H1 (cell line): ENCODE results near the gene FOXB1. TPM values are rescaled to one million over a fixed set of nuclear protein-coding genes. Genes with fewer than 3 reads are reported as not detected.

ENCODE experiments used
- SIN3A ChIP-seq, 2 experiments: IDR thresholded peaks in 1 of 2; conservative IDR thresholded peaks in 1 of 2; 2 replicates each; pipeline ENCODE4 v1.6.1; 2011 to 2012; ENCODE audit warnings: low read length in 2 of 2, improper control_type of control experiment in 1 of 2, low read depth in 1 of 2, mild to moderate bottlenecking in 1 of 2
- polyA plus RNA-seq, 7 experiments: library from polyadenylated mRNA; depleted of rRNA in 3 of 7; stranded (reverse) in 5 of 7; unstranded in 2 of 7; fragments of >200 nt in 5 of 7; fragments of 200-250 nt in 2 of 7; gene quantifications; 1 replicate in 5 of 7; 2 replicates in 1 of 7; 4 replicates in 1 of 7; pipeline versions ENCODE4 v1.2.1 to v1.2.3, GENCODE V29; 2011 to 2013; ENCODE audit warnings: missing spikeins in 2 of 7, mixed read lengths in 2 of 7
- total RNA-seq: library from RNA; stranded (reverse); fragmentation: NEBNext Ultra II Directional; extraction: Animal tissue kit (Norgen Biotek cat#: 25700); gene quantifications from 2 replicates; pipeline ENCODE4 v1.2.1, GENCODE V29; 2021

FOXB1 gene
- total and polyA plus RNA-seq, 2 of the 8 experiments (the other 6 are each of a cell fraction or from before 2014, with no cell fraction given) = 0.92 to 1.5 TPM

- TF ChIP-seq SIN3A (conservative IDR thresholded peaks at IDR 0.05 in 1 of 2, IDR thresholded peaks at IDR 0.05 in 1 of 2; ENCODE audit: low read depth in 1 of 2, low read length in 2 of 2) = no peak
Observed at GRCh38 chr15:60020736-60021135, 16.6 kb downstream of the FOXB1 start (continued).
